HG02981 (cell line): Measurements from ENCODE around the gene NAPEPLD.
"Not testable (repeated sequence)": the region's sequence is repeated elsewhere in the genome, so short reads cannot be mapped to it uniquely, and the experiment has no call there.

ENCODE experiments used
- ATAC-seq: cut with Tn5 transposase; IDR thresholded peaks from one replicate; pipeline ENCODE4 v1.9.1; 2021; ENCODE audit warnings: mild to moderate bottlenecking, moderate library complexity; ENCODE audit not compliant: unreplicated experiment

NAPEPLD gene

DNA sequence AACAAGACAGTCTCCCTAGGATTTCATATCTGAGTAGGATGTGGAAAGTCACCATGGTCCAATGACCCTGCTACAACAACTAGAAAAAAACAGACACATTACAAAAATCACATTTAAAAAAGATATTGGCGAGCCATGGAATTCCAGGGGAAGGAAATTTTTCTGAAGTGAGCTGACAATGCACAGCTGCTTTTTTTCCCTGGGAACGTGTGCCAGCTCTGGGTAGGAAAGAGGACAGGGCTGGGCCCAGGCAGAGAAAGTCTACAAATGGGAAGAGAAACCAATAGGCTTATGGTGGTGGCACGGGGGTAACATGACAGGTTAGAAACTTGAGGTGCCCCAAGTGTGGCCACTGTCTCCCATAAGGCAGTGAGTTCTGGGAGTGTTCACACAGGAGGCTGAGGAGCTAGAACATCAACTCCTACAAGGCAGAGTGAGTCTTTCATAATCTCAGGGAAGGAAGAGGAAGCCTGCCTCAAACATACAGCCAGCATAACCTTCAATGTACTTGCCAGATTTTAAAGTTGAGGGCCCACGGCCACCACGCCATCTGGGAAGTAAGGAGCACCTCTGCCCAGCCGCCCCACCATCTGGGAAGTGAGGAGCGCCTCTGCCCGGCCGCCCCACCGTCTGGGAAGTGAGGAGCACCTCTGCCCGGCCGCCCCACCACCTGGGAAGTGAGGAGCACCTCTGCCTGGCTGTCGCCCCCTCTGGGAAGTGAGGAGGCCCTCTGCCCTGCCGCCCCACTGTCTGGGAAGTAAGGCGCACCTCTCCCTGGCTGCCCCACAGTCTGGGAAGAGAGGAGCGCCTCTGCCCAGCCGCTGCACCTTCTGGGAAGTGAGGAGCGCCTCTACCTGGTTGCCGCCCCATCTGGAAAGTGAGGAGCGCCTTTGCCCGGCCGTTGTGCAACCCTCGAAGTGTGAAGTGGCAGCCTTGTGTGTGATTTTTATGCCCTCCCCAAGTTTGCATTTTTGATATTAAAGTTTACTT lies 80.2 kb downstream of the NAPEPLD start:
- ATAC-seq = no peak

DNA sequence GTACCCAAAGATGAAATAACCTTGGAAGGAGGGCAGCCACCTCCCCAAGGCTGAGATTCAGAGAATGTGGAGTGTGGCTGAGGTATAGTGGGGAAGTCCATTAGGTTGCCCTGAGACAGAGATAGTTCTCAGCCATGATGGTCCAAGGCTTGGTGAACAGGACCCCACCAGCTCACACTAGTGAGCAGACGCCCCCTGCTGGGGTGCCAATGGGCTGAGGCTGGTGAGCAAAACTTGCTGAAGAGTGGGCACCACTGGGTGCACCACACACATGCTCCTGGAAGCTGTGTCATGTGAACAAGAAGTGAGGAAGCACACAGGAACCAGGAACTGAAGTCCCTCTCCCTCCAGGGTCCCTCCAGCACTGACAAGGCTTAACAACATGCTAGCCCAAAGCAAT lies 83.2 kb downstream of the NAPEPLD start:
- ATAC-seq = no peak

DNA sequence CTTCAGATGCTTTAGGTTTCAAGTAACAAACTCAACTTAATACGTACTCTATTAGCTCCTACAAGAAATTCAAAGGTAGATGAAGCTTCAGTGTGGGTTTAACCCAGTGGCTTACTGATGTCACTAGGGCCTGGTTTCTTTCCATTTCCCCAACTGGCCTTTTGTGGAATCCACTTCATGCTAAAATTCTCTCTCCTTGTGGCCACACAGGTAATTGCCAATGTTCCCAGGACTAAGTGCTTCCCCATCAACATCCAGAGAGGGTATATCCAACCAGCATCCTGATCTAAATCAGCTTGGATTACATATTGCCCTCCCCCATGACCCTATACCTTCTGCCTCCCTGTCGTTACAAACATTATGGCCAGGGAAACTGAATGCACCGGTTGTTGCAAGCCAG lies 85.0 kb downstream of the NAPEPLD start:
- no peak for ATAC-seq

DNA sequence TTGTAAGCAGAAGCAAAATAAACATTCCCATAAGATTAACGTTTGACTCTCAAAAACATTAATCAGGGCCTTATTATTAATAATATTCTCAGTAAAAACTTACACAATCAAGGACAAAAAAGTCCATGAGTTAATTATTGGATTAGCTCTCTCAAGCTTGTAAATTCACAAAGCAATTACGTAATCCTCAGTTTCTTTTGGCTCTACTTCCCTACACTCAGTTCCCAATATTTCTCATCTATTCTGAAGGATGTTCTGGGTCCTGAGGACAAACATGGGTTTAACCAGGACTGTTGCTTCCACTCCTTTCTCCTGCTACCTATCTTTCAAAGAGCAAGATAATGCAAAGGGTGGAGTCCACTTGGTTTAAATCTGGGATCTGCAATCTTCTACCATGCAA lies 89.4 kb downstream of the NAPEPLD start:
- ATAC-seq = no peak

DNA sequence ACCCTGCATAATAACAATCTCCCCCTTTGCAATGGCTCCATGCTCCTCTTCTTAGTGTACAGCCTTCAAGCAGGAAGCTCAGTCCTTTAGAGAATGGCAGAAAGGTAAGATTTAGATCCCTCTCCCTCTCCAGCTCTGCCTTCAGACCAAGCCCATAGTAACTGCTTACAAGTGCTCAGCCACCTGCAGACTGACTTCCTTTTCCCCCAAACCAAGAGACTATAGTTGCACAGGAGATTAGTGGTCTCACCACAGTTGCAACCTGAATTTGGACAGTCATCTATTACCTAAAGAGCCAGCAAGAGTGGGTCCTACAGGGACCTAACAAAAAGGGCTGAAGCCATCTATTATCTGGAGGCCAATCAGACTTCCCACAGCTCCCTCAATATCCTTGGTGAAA lies 90.8 kb downstream of the NAPEPLD start:
- no peak for ATAC-seq

DNA sequence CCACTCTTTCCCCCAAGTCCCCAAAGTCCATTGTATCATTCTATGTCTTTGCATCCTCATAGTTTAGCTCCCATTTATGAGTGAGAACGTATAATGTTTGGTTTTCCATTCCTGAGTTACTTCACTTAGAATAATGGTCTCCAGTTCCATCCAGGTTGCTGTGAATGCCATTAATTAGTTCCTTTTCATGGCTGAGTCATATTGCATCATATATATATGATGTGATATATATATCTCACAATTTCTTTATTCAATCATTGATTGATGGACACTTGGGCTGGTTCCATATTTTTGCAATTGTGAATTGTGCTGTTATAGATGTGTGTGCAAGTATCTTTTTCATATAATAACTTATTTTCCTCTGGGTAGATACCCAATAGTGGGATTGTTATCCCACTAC lies 92.9 kb downstream of the NAPEPLD start:
- not testable (repeated sequence) for ATAC-seq

DNA sequence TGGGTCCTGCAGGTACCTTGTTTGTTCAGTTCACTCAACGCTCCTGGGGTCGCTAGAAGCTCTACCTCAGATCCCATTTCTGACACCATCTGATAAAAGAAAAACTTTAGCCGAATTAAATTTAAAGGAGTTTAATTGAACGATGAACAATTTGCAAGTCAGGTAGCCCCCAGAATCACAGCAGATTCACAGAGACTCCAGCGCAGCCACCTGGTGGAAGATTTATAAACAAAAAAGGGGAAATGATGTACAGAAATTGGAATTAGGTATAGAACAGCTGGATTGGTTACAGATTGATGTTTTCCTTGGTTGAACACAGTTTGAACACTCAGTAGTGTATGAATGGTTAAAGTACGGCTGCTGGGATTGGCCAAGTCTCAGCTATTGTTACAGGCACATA lies 97.4 kb downstream of the NAPEPLD start:
- no peak for ATAC-seq
